Measurements from ENCODE around the gene UMAD1. TPM values are rescaled to one million over a fixed set of nuclear protein-coding genes. Genes with fewer than 3 reads are reported as not detected.
A peak's percentile ranks its signal among the peaks of the same experiment; 100 is the strongest.
"Not testable (repeated sequence)": the region's sequence is repeated elsewhere in the genome, so short reads cannot be mapped to it uniquely, and the experiment has no call there.

Gene UMAD1
- total RNA-seq, 4 donors from 2014 or later = 15.2 to 28.2 (median 18.7) TPM

DNA sequence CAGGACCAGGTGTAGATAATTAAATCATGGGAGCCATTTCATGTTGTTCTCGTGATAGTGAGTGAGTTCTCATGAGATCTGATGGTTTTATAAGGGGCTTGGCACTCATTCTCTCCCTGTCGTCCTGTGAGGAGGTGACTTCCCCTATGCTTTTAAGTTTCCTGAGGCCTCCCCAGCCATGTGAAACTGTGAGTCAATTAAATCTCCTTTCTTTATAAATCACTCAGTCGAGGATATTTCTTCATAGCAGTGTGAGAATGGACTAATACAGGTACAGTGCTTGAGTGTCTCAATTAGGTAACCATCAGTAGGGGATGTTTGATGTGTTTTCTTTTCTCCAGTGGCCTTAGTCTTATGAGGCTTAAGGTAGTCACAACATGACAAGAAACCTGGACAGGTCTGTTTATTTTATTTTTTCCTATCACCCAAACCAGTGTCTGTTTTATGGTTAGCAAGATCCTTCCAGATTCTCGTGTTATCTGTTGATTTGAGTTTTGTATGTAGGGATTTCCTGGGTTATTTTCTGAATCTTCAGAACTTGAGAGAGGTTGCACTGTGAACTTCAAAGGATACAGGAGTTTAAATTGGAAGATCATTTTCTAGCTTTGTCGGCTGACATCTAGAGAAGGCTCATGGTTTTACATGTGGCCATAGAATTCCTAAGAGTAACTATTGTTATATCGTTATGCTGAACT, 32.1 kb downstream of the UMAD1 start:
- TF ChIP-seq, protein P1, sequence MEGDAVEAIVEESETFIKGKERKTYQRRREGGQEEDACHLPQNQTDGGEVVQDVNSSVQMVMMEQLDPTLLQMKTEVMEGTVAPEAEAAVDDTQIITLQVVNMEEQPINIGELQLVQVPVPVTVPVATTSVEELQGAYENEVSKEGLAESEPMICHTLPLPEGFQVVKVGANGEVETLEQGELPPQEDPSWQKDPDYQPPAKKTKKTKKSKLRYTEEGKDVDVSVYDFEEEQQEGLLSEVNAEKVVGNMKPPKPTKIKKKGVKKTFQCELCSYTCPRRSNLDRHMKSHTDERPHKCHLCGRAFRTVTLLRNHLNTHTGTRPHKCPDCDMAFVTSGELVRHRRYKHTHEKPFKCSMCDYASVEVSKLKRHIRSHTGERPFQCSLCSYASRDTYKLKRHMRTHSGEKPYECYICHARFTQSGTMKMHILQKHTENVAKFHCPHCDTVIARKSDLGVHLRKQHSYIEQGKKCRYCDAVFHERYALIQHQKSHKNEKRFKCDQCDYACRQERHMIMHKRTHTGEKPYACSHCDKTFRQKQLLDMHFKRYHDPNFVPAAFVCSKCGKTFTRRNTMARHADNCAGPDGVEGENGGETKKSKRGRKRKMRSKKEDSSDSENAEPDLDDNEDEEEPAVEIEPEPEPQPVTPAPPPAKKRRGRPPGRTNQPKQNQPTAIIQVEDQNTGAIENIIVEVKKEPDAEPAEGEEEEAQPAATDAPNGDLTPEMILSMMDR (IDR thresholded peaks at IDR 0.05) = no peak
- no peak for TF ChIP-seq POLR2A (IDR thresholded peaks at IDR 0.05)
- H3K4me3 ChIP-seq = no peak overlapping the region
- H3K36me3 ChIP-seq = no peaks in the 10 kb centered on the region
- no peaks in the 10 kb centered on the region for H3K9me3 ChIP-seq
- H3K4me1 ChIP-seq = no peaks in the 10 kb centered on the region
- no peak overlapping the region for H3K27ac ChIP-seq
- H3K27me3 ChIP-seq = no peaks in the 10 kb centered on the region
- no peak for DNase-seq

DNA sequence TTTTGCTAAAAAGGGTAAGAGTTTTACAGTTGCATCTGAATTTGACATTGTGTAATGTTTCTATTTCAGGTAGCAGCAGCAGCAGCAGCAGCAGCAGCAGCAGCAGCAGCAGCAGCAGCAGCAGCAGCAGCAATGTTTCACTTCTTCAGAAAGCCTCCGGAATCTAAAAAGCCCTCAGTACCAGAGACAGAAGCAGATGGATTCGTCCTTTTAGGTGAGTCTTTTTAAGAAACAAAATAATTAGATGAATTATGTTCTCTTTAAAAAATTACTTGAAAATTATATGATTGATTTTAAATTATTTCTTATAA, 32.6 kb downstream of the UMAD1 start:
- no peak overlapping the region for H3K27ac ChIP-seq
- H3K27me3 ChIP-seq = no peaks in the 10 kb centered on the region
- H3K4me1 ChIP-seq = no peaks in the 10 kb centered on the region
- no peaks in the 10 kb centered on the region for H3K9me3 ChIP-seq
- H3K36me3 ChIP-seq = no peaks in the 10 kb centered on the region
- DNase-seq = no peak
- H3K4me3 ChIP-seq = no peak overlapping the region
- TF ChIP-seq, protein P1 (IDR thresholded peaks at IDR 0.05) = no peak
- TF ChIP-seq POLR2A (IDR thresholded peaks at IDR 0.05) = no peak

DNA sequence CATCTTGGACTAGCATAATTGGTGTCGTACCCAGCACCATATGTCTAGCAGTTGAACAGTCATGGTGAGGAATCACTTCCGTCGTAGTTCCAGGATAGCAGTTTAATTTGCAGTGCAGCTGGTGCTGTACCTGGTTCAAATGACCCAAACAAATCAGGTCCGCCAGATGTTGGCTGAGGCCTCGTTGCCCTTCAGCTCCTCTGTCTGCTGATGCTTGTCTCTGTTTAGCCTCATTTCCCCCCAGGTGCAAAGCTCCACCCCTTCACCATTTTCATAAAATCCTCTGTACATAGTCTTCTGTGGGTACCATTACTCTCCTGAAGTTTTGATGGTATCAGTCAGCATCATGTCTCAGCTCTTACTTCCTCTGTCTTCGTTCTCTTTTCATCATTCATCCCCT, 35.1 kb downstream of the UMAD1 start:
- H3K36me3 ChIP-seq = no peaks in the 10 kb centered on the region
- TF ChIP-seq POLR2A (IDR thresholded peaks at IDR 0.05) = no peak
- TF ChIP-seq, protein P1 (IDR thresholded peaks at IDR 0.05) = no peak
- H3K4me3 ChIP-seq = no peak overlapping the region
- H3K27me3 ChIP-seq = no peaks in the 10 kb centered on the region
- H3K27ac ChIP-seq = no peak overlapping the region
- peaks cover 0 to 1% (median 0%) of the 10 kb centered on the region in 4 donors for H3K4me1 ChIP-seq
- no peak for DNase-seq
- no peaks in the 10 kb centered on the region for H3K9me3 ChIP-seq

DNA sequence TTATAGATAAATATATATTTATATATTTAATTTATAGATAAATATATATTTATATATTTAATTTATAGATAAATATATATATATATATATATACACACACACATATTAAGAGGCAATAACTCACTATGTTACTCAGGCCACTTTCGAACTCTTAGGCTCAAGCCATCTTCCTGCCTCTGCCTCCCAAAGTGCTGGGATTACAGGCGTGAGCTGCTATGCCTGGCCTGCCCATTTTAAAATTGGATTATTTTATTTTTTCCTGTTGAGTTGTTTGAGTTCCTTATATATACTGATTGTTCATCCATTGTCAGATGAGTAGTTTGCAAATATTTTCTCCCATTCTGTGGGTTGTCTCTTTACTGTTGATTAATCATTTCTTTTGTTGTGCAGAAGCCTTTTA, 39.1 kb downstream of the UMAD1 start:
- not testable (repeated sequence) for H3K9me3 ChIP-seq, H3K27ac ChIP-seq, H3K27me3 ChIP-seq, H3K36me3 ChIP-seq, H3K4me3 ChIP-seq, DNase-seq, H3K4me1 ChIP-seq

DNA sequence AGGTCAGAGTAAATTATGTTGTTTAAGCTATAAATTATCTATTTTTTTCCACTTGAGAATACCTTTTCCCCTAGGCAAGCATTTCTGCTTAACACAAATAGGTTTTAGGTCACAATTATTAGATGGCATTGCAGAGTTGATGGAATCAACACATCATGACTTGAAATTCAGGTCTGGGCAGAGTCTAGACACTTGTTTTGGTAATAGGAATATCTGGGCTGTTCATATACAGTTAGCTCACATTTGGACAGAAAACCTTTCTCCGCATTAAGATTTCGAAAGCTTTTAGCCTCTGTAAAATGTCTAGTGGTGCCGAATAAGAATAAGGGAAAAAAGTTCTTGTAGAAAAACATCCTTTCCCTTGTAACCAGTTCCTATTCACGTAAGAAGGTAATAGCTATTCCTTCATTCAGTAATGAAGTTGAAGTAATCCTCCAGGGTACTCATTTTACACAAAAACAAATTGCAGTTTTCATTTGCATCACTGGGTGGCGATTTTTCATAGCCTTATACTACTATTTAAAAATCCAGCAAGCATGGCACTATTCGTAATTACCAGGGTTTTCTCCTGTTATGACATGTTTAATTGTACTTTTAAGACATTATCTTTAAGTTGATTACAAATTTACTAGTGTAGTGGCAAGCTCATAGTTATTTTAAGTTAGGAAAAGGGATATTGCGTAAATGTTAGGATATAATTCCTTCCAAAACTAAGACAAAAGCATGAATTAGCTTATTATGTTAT, 40.8 kb downstream of the UMAD1 start:
- H3K27ac ChIP-seq = no peak overlapping the region
- TF ChIP-seq POLR2A (IDR thresholded peaks at IDR 0.05) = no peak
- TF ChIP-seq, protein P1 (IDR thresholded peaks at IDR 0.05) = peak in 5 of 6 experiments; percentile 52 to 85 (median 80)
- DNase-seq = peak in 2 of 3 donors; percentile 51 to 67
- peaks cover 0 to 8% (median 0%) of the 10 kb centered on the region in 4 donors for H3K4me1 ChIP-seq
- no peaks in the 10 kb centered on the region for H3K9me3 ChIP-seq
- H3K27me3 ChIP-seq = no peaks in the 10 kb centered on the region
- no peaks in the 10 kb centered on the region for H3K36me3 ChIP-seq
- no peak overlapping the region for H3K4me3 ChIP-seq

DNA sequence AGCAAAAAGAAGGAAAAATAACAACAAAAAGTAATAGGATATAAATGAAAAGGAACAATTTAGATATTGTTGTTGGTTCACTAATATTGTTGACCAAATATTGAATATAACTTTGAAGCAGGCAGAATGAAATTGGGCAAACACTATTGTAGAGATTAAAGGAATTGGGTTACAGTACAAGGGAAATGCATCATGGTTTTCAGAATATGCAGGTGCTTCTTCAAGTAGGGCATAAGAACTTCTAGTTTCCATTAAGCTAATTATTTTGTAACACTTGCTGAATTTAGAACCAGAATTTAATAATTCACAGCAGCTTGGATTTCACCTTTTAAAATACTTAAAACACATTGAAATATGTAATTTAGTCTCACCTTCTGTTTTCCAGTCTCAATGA, 41.4 kb downstream of the UMAD1 start:
- TF ChIP-seq POLR2A (IDR thresholded peaks at IDR 0.05) = no peak
- TF ChIP-seq, protein P1 (IDR thresholded peaks at IDR 0.05) = no peak
- Histone ChIP-seq H3K36me3 (no peaks in the 10 kb centered on the region), H3K9me3 (no peaks in the 10 kb centered on the region), H3K4me3 (no peak overlapping the region), H3K27me3 (no peaks in the 10 kb centered on the region), H3K4me1 (peaks cover 0 to 8% (median 0%) of the 10 kb centered on the region in 4 donors), H3K27ac (no peak overlapping the region)
- DNase-seq = no peak

All from Peyer's patch (tissue), 4 donors.